SJCRH30 (cell line): ENCODE results near the gene STAT3. TPM values are rescaled to one million over a fixed set of nuclear protein-coding genes. Genes with fewer than 3 reads are reported as not detected.
"Not testable (repeated sequence)": the region's sequence is repeated elsewhere in the genome, so short reads cannot be mapped to it uniquely, and the experiment has no call there.

Experiments
- DNase-seq, 2 experiments: peaks; one replicate each; pipeline ENCODE4 v3.0.0-alpha.2; 2015 to 2020
- H3K27ac ChIP-seq: fragments of 250-450 bp; sonication (Bioruptor Pico); 2 replicates; pipeline ENCODE4 v1.5.1; 2020; ENCODE audit warnings: mild to moderate bottlenecking, moderate library complexity
- H3K27me3 ChIP-seq: fragments of 250-450 bp; sonication (Bioruptor Pico); 2 replicates; pipeline ENCODE4 v1.5.1; 2020; ENCODE audit warnings: mild to moderate bottlenecking, moderate library complexity
- H3K36me3 ChIP-seq: fragments of 250-450 bp; sonication (Bioruptor Pico); 2 replicates; pipeline ENCODE4 v1.5.1; 2020; ENCODE audit warnings: mild to moderate bottlenecking, moderate library complexity
- H3K4me1 ChIP-seq: fragments of 250-450 bp; sonication (Bioruptor Pico); 2 replicates; pipeline ENCODE4 v1.5.1; 2020; ENCODE audit warnings: mild to moderate bottlenecking, moderate library complexity
- H3K4me3 ChIP-seq: fragments of 250-450 bp; sonication (Bioruptor Pico); 2 replicates; pipeline ENCODE4 v1.5.1; 2020; ENCODE audit warnings: mild to moderate bottlenecking, moderate library complexity
- H3K9me3 ChIP-seq: fragments of 250-450 bp; sonication (Bioruptor Pico); replicated peaks from 2 replicates; pipeline ENCODE4 v1.5.1; 2020; ENCODE audit warnings: mild to moderate bottlenecking, moderate library complexity
- total RNA-seq: library from RNA; depleted of rRNA; stranded (reverse); fragments of >200 nt; shearing (Covaris generic); gene quantifications from 2 replicates; pipeline ENCODE4 v1.2.3, GENCODE V29; 2014

Gene STAT3
- total RNA-seq, 1 experiment from 2014 or later, result 113 TPM

- Histone ChIP-seq H3K4me3 (no peak overlapping the region), H3K27ac (no peak overlapping the region), H3K27me3 (no peaks in the 10 kb centered on the region), H3K36me3 (peaks cover 11% of the 10 kb centered on the region), H3K9me3 (no peaks in the 10 kb centered on the region), H3K4me1 (no peaks in the 10 kb centered on the region)
- DNase-seq, result no peak
Observed at GRCh38 chr17:42378959-42379594, 9.2 kb downstream of the STAT3 start.

DNA sequence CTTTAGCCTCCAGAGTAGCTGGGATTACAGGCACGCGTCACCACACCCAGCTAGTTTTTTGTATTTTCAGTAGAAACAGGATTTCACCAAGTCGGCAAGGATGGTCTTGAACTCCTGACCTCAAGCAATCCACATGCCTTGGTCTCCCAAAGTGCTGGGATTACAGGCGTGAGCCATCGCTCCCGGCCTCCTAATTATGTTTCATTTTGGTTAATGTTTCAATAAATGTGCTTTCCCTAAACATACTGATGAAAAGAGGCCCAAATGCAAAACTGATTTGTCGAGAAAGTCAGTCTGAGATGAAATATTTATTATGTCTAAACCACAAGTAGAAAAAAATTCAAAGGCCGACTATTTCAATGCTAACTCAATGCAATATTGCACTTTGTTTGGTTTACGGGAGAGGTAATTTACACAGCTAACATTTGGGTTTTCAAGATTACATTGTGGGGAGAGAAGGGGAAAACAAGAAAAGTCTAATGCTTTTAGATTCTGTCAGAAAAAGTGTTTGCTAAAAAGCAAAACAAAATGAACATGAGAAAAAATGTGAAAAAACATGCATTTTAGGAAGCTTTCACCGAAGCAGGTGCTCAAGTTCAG is 9.8 kb downstream of the STAT3 start:
- DNase-seq, result no peak
- Histone ChIP-seq H3K4me3 (no peak overlapping the region), H3K27me3 (no peaks in the 10 kb centered on the region), H3K4me1 (no peaks in the 10 kb centered on the region), H3K9me3 (no peaks in the 10 kb centered on the region), H3K27ac (no peak overlapping the region), H3K36me3 (peaks cover 7% of the 10 kb centered on the region)

DNA sequence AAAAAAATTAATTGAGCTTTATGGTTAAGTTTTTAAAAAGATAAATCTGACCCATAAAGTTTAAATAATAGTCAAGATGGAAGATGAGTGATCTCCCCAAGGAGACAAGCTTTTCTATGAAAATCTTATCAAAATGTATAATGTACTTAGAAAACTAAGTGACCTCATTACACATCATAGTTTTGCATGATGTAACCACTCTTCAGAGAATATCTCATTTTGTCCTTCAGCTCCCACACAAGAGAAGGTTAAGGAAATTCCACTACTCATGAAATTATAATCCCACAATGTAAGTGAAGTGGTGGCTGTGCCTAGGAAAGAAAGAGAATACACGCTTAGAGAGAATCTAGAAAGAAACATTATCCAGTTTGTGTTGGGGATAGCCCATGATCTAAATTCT is 14.3 kb downstream of the STAT3 start:
- Histone ChIP-seq H3K27ac (no peak overlapping the region), H3K4me1 (no peaks in the 10 kb centered on the region), H3K9me3 (peaks cover 6% of the 10 kb centered on the region; the same call in 1 of the 2 replicates), H3K4me3 (no peak overlapping the region), H3K27me3 (no peaks in the 10 kb centered on the region), H3K36me3 (peaks cover 17% of the 10 kb centered on the region)
- no peak for DNase-seq

GRCh38 chr17:42372142-42372541 is 16.1 kb downstream of the STAT3 start:
- Histone ChIP-seq H3K9me3 (peaks cover 6% of the 10 kb centered on the region; the same call in 1 of the 2 replicates), H3K27ac (no peak overlapping the region)

GRCh38 chr17:42368797-42369561 is 19.3 kb downstream of the STAT3 start:
- peaks cover 17% of the 10 kb centered on the region for H3K36me3 ChIP-seq
- H3K27me3 ChIP-seq, H3K27ac ChIP-seq, H3K9me3 ChIP-seq, H3K4me1 ChIP-seq, DNase-seq, H3K4me3 ChIP-seq: not testable (repeated sequence)

More at GRCh38 chr17:42372142-42372541, 16.1 kb downstream of the STAT3 start:
- Histone ChIP-seq H3K27me3 (no peaks in the 10 kb centered on the region), H3K4me1 (no peaks in the 10 kb centered on the region), H3K4me3 (no peak overlapping the region), H3K36me3 (peaks cover 17% of the 10 kb centered on the region)
- DNase-seq, result no peak

DNA sequence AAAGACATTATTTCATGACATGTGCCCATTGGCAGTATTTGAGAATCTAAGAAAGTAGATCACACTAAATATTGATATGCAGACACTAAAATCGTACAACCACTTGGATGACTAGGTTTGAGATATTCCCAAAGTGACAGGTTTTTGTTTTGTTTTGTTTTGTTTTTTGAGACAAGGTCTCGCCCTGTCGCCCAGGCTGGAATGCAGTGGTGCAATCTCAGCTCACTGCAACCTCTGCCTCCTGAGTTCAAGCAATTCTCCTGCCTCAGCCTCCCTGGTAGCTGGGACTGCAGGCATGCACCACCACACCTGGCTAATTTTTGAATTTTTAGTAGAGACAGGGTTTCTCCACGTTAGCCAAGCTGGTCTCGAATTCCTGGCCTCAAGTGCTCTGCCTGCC is 19.9 kb downstream of the STAT3 start:
- H3K27ac ChIP-seq, H3K27me3 ChIP-seq, DNase-seq, H3K9me3 ChIP-seq, H3K4me3 ChIP-seq, H3K4me1 ChIP-seq: not testable (repeated sequence)
- peaks cover 17% of the 10 kb centered on the region for H3K36me3 ChIP-seq

DNA sequence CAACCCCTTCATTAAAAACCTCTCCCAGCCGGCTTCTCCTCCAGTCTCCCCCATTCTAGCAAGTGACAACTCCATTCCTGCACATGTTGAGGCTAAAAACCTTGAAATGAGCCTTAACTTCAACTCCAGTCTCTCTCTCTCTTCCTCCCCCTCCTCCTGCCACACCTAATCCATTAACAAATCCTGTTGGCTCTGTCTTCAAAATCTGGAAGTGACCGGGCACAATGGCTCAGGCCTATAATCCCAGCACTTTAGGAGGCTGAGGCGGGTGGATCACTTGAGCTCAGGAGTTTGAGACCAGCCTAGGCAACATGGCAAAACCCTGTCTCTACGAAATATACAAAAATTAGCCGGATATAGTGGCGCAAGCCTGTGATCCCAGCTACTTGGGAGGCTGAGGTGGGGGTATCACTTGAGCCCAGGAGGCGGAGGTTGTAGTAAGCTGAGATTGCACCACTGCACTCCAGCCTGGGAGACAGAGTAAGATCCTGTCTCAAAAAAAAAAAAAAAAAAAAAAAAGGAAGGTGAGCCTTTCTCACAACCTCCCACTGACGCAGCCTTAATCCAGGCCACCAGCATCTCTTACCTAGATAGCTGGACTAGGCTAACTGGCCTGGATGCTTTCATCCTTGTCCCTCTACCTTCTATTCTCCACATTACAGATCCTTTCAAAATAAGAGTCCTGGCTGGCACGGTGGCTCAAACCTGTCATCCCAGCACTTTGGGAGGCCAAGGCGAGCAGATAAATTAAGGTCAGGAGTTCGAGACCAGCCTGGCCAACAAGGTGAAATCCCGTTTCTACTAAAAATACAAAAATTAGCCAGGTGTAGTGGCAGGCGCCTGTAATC is 21.8 kb downstream of the STAT3 start:
- H3K36me3 ChIP-seq, H3K27ac ChIP-seq, H3K27me3 ChIP-seq, DNase-seq, H3K9me3 ChIP-seq, H3K4me1 ChIP-seq, H3K4me3 ChIP-seq: not testable (repeated sequence)

- Histone ChIP-seq H3K27ac (no peak overlapping the region), H3K4me1 (no peaks in the 10 kb centered on the region)
Observed at GRCh38 chr17:42365136-42365535, 23.1 kb downstream of the STAT3 start.

DNA sequence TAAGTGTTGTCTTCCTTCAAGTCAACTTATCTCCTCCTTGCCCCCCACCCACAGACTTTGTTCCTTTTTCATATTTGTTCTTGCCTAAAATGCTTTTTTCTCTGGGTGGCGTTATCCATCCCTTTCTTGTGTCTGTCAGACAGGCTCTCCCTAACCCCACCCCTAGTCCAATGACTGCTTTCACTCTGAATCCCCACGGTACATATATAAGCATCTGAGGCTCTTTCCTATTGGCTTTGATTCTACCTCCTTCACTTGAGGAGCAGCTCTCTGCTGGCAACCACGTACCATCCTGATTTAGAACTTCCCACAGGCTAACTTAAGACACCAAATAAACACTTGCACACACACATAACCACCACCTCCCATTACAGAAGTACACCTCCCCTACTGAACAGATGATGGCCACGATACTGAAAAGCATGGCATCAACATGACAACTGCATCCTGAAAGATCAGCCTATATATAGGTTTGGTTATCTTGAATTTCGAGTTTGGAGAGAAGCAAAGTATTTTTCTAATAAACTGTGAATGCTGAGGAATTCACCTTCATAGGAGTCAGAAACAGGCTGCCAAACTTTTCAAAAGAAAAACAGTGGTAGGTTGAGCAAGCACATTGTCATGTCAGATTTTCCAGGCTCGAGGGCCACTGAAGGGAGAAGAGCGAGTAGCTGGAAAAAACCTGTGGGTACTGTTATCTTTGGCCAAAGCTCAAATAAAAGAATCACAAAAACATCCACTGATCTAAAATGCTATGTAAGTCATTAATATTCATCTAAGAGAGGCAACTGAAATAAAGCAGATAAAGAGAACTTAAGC is 24.3 kb downstream of the STAT3 start:
- Histone ChIP-seq H3K27me3 (no peaks in the 10 kb centered on the region), H3K27ac (no peak overlapping the region), H3K36me3 (no peaks in the 10 kb centered on the region; the same call in 1 of the 2 replicates), H3K4me1 (no peaks in the 10 kb centered on the region), H3K4me3 (no peak overlapping the region), H3K9me3 (0 out of 2 replicates have a peak, but pooled peaks cover 5% of the 10 kb centered on the region)
- no peak for DNase-seq

More at GRCh38 chr17:42365136-42365535, 23.1 kb downstream of the STAT3 start:
- Histone ChIP-seq H3K36me3 (peaks cover 5% of the 10 kb centered on the region; the same call in 1 of the 2 replicates), H3K4me3 (no peak overlapping the region), H3K9me3 (0 out of 2 replicates have a peak, but pooled peaks cover 5% of the 10 kb centered on the region), H3K27me3 (no peaks in the 10 kb centered on the region)
- DNase-seq, result no peak

DNA sequence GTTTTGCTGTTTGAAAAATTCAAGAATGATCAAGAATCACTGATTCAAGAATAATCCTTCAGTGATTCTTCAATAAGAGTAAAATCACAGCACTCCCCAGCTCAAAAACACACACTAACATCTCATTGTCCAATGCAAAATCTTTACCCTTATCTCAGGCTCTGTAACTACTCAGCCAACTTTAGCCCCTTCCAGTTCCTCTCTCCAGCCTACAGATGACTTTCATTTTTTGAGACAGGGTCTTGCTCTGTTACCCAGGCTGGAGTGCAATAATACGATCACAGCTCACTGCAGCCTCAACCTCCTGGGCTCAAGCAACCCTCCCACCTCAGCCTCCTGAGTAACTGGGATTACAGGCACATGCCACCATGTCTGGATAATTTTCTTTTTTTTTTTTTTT is 25.0 kb downstream of the STAT3 start:
- Histone ChIP-seq H3K27me3 (no peaks in the 10 kb centered on the region), H3K4me3 (no peak overlapping the region), H3K4me1 (no peaks in the 10 kb centered on the region), H3K36me3 (no peaks in the 10 kb centered on the region; the same call in 1 of the 2 replicates), H3K27ac (no peak overlapping the region), H3K9me3 (0 out of 2 replicates have a peak, but pooled peaks cover 5% of the 10 kb centered on the region)
- no peak for DNase-seq

DNA sequence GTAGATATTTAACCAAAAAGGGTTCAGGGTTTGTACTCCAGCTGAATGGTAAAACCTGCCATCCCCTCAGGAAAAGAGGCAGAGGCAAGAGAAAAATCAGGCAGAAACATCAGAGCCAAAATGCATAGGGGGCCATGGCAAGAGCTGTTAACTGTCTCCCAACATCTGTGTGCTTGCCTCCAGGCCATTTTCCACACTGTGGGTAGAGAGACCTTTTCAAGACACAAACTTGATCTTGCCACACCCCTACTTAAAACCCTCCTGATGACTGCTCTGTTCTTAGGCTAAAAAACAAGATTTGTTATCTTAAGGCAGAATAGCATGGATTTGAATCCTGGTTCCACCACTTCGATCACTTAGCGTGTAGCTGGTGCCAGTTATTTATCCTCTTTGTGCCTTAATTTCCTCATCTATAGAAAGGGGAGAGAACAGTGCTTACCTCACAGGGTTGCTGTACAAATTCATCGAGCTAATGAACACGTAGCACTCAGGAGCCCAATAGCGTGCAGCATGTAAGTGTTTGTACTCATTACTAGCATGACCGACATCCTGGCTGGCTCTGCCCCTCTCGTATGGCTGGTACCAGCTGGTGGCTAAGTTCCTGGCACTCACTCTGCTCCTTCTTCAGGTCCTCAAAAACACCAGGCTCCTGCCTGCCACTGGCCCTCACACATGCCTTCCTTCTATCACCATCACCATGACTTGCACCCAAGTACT is 25.8 kb downstream of the STAT3 start:
- Histone ChIP-seq H3K9me3 (0 out of 2 replicates have a peak, but pooled peaks cover 5% of the 10 kb centered on the region), H3K4me3 (no peak overlapping the region), H3K27me3 (no peaks in the 10 kb centered on the region), H3K36me3 (no peaks in the 10 kb centered on the region), H3K4me1 (no peaks in the 10 kb centered on the region), H3K27ac (no peak overlapping the region)
- no peak for DNase-seq

DNA sequence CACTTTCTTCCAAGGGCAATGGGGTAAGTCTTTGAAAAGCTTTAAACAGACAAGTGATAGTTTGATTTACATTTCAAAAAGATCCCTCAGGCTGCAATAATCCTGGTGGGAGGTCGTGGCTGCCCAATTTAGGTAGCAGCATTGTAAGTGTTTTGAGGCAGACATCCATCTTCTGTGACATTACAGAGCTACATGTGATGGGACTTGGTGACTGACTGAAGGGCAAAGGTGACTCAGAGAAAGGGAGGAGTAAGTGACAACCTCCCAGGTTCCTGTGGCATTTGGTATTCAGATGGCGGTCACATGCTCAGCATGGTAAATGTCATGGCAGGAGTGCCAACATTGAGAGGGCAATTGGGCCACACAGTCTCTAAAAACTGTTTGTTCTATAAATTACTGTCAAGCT is 26.5 kb downstream of the STAT3 start:
- Histone ChIP-seq H3K36me3 (no peaks in the 10 kb centered on the region), H3K27me3 (no peaks in the 10 kb centered on the region), H3K4me3 (no peak overlapping the region), H3K4me1 (no peaks in the 10 kb centered on the region), H3K9me3 (0 out of 2 replicates have a peak, but pooled peaks cover 5% of the 10 kb centered on the region), H3K27ac (no peak overlapping the region)
- no peak for DNase-seq

- not testable (repeated sequence) for H3K9me3 ChIP-seq, H3K4me3 ChIP-seq, DNase-seq, H3K4me1 ChIP-seq, H3K27ac ChIP-seq, H3K27me3 ChIP-seq, H3K36me3 ChIP-seq
Observed at GRCh38 chr17:42360388-42360787, 27.9 kb downstream of the STAT3 start.
